ENCODE results near the gene TBRG1.
A peak's percentile ranks its signal among the peaks of the same experiment; 100 is the strongest.

Gene TBRG1

DNA sequence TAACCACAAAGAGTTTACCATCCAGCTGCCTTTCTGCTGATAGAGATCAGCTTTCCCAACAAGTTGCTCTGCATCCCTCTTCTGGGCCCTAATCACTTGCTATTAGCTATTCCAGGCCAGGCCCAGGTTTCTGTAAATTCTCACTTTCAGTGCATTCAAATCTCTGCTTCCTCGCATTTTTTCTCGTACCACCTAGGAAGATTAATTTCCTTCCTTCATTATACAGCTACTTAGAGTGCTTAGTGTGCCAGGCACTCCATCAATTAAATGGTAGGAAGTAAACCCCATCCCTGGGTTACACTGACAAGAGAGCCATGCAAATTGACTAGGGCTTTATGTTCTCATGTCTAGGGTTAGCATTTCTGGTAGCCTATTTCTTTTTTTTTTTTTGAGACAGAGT lies 41.2 kb downstream of the TBRG1 start:
- DNase-seq = no peak

- no peak for DNase-seq
Observed at GRCh38 chr11:124667601-124668000, 44.9 kb downstream of the TBRG1 start.

GRCh38 chr11:124669193-124669592 lies 46.5 kb downstream of the TBRG1 start:
- DNase-seq = no peak

- no peak for DNase-seq
Observed at GRCh38 chr11:124670732-124671131, 48.1 kb downstream of the TBRG1 start.

DNA sequence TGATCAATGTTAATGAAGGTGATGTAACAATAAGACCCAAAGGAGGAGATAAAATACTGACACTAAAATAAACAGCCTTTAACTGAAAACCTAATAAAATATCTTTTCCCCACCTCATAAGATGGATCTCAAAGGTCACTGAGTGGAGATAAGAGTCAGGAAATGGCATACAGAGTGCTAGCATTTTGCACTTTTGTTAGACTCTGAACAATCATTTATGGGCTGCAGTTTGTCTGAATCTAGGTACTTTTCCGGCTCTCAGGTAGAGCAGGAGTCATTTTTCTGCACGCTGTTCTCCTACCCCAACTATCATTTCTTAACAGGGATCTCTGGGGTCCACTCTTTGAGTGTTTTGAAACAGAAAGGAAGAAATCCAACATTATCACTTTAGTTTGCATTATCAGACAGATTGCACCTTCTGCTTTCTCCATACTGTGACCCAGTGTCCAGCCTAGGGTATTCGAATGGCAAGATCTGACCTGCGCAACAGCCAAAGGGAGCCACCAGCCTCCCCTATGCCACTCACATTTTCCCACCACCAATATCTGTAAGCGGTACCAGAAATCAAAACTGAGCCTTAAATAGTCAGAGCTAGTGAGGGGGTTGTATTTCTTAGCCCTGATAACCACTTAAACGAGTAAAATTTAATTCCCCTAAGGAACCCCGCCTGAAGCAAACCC lies 50.0 kb downstream of the TBRG1 start:
- no peak for DNase-seq

DNA sequence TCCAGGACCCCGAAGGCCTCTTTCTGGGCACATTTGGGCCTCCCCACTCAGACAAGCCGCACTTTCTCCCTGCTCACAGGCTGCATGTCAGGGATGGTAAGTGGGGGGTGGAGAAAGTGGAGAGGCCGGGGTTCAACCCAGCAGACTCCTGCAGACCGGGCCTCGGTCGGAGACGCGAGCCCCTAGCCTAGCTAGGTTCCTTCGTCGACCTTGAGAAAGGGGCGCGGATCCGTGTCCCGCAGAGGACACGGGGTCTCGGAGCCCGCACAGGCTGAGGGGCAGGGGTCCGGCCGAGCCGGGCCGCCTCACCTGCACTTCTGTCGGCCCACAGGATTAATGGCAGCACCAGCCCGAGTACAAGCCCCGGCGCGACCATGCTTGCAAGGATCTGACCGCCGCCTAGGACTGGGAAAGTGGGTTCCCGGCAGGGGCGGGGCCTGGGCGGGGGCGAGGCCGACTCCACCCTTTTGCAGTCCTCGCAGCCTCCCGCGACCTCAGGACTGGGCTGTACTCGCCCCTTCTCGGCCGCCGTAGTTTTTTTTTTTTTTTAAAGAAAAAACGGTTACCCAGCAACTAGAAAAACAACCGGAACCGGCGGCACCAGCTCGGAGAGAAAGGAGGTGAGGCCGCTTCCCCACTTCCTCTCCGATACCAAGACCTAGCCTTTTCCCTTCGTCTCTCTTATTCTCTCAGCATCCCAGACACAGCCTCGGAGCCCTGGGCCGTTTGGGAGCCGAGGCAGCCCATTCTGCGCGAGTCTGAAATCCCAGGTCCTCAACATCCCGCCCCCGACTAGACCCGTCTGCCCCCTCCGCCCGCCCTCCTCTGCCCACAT lies 50.9 kb downstream of the TBRG1 start, which contains the start of the genes SIAE and SPA17:
TSS of gene SIAE (minus strand) at position 407 of the 835 bp plus-strand sequence. CDS start at position 376, 31 bp downstream.
TSS of gene SPA17 (plus strand) at position 572 of the 835 bp plus-strand sequence. CDS start 1,361 bp downstream, outside the sequence.
- peak; percentile 72 for DNase-seq

- no peak for DNase-seq
Observed at GRCh38 chr11:124674168-124674517, 51.5 kb downstream of the TBRG1 start.

GRCh38 chr11:124674571-124674970 lies 51.9 kb downstream of the TBRG1 start:
- no peak for DNase-seq

DNA sequence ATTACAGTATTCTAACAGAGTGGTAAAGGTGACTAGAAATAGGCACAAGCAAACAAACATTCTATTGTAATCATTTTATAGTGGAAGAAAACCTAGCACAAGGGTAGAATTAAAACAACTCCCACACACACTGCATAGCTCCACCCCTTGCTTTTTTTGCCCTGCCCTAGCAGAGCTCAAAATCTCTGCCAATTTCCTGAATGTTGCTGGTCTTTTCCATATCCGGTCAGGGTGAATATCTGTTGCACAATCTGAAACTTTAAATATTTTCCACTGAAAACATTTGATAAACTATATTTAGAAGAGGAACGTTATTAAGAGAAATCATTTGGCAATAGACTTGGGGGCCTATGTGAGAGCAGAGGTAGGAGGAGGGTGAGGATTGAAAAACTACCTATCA lies 53.7 kb downstream of the TBRG1 start:
- no peak for DNase-seq

- no peak for DNase-seq
Observed at GRCh38 chr11:124678416-124678815, 55.8 kb downstream of the TBRG1 start.

DNA sequence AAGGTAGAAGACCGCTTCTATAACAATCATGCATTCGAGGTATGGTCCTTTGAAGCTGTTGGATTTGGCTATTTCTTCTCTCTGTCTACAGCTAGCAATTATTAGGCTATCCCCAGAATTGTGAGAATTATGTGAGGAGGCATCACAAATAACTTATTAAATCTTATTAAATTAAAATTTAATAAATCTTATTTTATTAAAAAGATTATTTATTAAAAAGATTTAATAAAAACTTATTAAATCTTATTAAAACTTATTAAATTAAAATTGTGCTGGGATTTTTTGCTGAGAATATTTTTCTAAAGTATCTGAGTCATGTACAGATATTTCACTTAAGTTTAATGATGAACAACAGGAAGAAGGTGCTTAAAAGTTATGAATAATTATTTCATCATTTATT lies 58.8 kb downstream of the TBRG1 start:
- DNase-seq = no peak

- DNase-seq = no peak
Observed at GRCh38 chr11:124682443-124682842, 59.8 kb downstream of the TBRG1 start.
